Measurements from ENCODE around the gene COQ7. TPM values are rescaled to one million over a fixed set of nuclear protein-coding genes. Genes with fewer than 3 reads are reported as not detected.

The COQ7 gene
- total RNA-seq, 4 donors from 2014 or later, result 12.7 to 19.8 (median 14.2) TPM

GRCh38 chr16:19126300-19126699 lies 58.9 kb downstream of the COQ7 start:
- peaks cover 0 to 31% (median 17%) of the 10 kb centered on the region in 4 donors for H3K4me1 ChIP-seq
- H3K4me3 ChIP-seq, result no peak overlapping the region
- no peak for DNase-seq (ENCODE audit: low spot score in 2 of 2)
- H3K36me3 ChIP-seq, result peaks cover 0 to 14% (median 0%) of the 10 kb centered on the region in 3 donors
- TF ChIP-seq CTCF (IDR thresholded peaks at IDR 0.05) (no peak), EP300 (IDR thresholded peaks at IDR 0.05) (no peak), POLR2A (IDR thresholded peaks at IDR 0.05) (no peak)
- peaks cover 0 to 3% (median 0%) of the 10 kb centered on the region in 4 donors for H3K9me3 ChIP-seq
- no peak overlapping the region for H3K27ac ChIP-seq
- no peaks in the 10 kb centered on the region for H3K27me3 ChIP-seq

DNA sequence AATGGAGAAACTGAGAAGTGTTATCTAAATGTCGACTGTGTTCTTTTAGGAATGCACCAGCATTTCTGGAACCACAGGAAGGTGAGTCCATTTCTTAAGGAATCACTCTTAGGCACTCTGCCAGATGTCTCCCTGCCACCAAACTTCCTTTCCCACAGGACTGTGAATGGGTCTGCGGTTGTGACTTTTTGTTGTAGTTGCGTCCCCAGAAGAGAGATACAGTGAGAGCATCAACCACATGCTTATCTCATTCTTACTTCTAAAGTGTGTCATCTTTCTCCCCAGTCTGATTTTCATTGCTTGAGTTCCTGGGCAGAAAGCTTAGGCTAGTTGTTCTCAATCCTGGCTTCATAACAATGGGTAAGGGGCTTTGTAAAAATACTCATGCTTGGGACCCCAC lies 59.8 kb downstream of the COQ7 start:
- Histone ChIP-seq H3K4me1 (peaks cover 0 to 38% (median 26%) of the 10 kb centered on the region in 4 donors), H3K9me3 (peaks cover 0 to 3% (median 0%) of the 10 kb centered on the region in 4 donors), H3K27ac (no peak overlapping the region), H3K4me3 (no peak overlapping the region), H3K27me3 (no peaks in the 10 kb centered on the region), H3K36me3 (peaks cover 0 to 6% (median 0%) of the 10 kb centered on the region in 3 donors)
- no peak for DNase-seq (ENCODE audit: low spot score in 2 of 2)
- 78 to 81% methylated on average over 3 of the region's 3 CpGs for WGBS, 2 donors
- TF ChIP-seq CTCF (IDR thresholded peaks at IDR 0.05), result no peak
- TF ChIP-seq POLR2A (IDR thresholded peaks at IDR 0.05), result no peak
- TF ChIP-seq EP300 (IDR thresholded peaks at IDR 0.05), result no peak

DNA sequence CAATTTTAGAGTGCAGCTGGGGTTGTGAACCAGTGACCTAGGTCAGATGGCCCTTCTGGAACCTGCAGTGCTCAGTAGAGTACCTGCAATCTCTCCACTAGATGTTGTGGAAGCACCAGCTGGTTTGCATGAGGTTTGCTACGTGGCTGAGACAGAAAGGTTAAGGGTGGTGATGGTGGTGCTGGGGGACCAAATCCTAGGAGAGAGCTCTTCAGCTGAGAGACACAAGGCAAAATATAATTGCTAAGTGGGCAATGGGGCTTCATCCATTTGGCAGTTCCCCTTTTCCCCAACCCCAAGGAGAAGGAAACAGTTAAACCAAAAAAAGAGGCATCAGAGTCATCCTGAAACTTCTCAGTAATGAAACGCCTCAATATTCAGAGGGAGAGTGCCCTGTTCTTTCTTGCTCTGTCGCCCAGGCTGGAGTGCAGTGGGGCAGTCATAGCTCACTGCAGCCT lies 60.3 kb downstream of the COQ7 start:
- H3K9me3 ChIP-seq, result peaks cover 0 to 3% (median 0%) of the 10 kb centered on the region in 4 donors
- no peaks in the 10 kb centered on the region for H3K27me3 ChIP-seq
- H3K4me3 ChIP-seq, result no peak overlapping the region
- no peak for DNase-seq (ENCODE audit: low spot score in 2 of 2)
- peaks cover 0 to 6% (median 0%) of the 10 kb centered on the region in 3 donors for H3K36me3 ChIP-seq
- H3K4me1 ChIP-seq, result peaks cover 0 to 43% (median 27%) of the 10 kb centered on the region in 4 donors
- WGBS, 2 donors, result 46 to 71% methylated on average over 3 of the region's 3 CpGs
- no peak overlapping the region for H3K27ac ChIP-seq
- no peak for TF ChIP-seq POLR2A (IDR thresholded peaks at IDR 0.05)
- TF ChIP-seq EP300 (IDR thresholded peaks at IDR 0.05), result no peak
- TF ChIP-seq CTCF (IDR thresholded peaks at IDR 0.05), result no peak

DNA sequence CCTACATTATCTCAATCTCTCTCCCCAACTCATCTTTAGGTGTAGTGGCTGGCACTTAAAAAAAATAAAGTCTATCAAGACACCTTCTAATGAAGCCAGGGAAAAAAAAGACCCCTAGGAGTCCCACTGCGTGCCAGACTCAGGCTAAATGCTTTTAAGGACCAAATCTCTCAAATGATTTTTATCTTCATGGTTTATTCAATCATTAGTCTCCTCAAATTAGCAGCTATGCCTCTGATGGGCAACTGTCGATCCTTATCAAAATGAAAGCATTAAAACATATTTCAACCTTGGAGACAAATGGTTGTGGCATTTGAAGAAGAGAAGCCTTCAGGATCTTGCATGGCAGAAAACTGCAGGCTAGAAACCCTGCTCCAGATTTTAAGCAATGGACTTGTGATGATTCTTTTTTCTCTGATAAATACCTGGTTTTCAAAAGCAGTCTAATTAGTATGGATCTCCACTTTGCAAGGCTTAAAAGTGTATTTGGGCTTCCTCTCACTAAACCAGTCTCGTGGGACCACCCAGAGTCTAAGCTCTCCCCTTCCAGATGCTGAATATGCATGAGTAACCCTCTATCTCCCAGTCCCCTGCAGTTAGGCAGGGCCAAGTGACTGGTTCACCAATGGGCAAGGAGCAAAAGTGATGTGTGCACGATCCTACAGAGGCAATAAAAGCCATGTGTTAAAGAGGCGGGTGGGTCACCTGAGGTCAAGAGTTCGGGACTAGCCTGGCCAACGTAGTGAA lies 61.2 kb downstream of the COQ7 start:
- WGBS, 2 donors, result 59 to 71% methylated on average over 7 of the region's 7 CpGs
- peaks cover 0 to 6% (median 0%) of the 10 kb centered on the region in 3 donors for H3K36me3 ChIP-seq
- peaks cover 0 to 3% (median 0%) of the 10 kb centered on the region in 4 donors for H3K9me3 ChIP-seq
- H3K4me3 ChIP-seq, result no peak overlapping the region
- peaks cover 0 to 45% (median 27%) of the 10 kb centered on the region in 4 donors for H3K4me1 ChIP-seq
- H3K27ac ChIP-seq, result no peak overlapping the region
- no peak for TF ChIP-seq CTCF (IDR thresholded peaks at IDR 0.05)
- no peak for TF ChIP-seq EP300 (IDR thresholded peaks at IDR 0.05)
- TF ChIP-seq POLR2A (IDR thresholded peaks at IDR 0.05), result no peak
- DNase-seq (ENCODE audit: low spot score in 2 of 2), result no peak
- H3K27me3 ChIP-seq, result no peaks in the 10 kb centered on the region

Other genes starting within 250 kb of the COQ7 start
- 100 to 1,000 TPM in 1 of 4 donors, 10 to 100 TPM in 3; 83.5 to 101 (median 89.4) TPM for gene SMG1, start 141.2 kb upstream of the COQ7 start, total RNA-seq
- 1 to 10 TPM; 3.3 to 8.1 (median 4.5) TPM for gene TMC7, start 83.7 kb upstream of the COQ7 start, total RNA-seq
- 10 to 100 TPM; 51.3 to 68.7 (median 59.6) TPM for gene ITPRIPL2, start 46.4 kb downstream of the COQ7 start, total RNA-seq
- gene SYT17, start 100.6 kb downstream of the COQ7 start, total RNA-seq, result 10 to 100 TPM in 2 of 4 donors, 1 to 10 TPM in 2; 8.1 to 33.9 (median 12.7) TPM
- not detected for gene CLEC19A, start 218.1 kb downstream of the COQ7 start, total RNA-seq

All from tibial nerve (tissue), 4 donors.